GM12874 (cell line): Measurements from ENCODE around the gene RAI14.

Experiments used
- CTCF ChIP-seq: IDR thresholded peaks from 2 replicates; pipeline ENCODE4 v1.5.1; 2011; ENCODE audit warnings: low read depth, mild to moderate bottlenecking, control low read depth, low read length, moderate library complexity; ENCODE audit not compliant: insufficient read depth

Gene RAI14

DNA sequence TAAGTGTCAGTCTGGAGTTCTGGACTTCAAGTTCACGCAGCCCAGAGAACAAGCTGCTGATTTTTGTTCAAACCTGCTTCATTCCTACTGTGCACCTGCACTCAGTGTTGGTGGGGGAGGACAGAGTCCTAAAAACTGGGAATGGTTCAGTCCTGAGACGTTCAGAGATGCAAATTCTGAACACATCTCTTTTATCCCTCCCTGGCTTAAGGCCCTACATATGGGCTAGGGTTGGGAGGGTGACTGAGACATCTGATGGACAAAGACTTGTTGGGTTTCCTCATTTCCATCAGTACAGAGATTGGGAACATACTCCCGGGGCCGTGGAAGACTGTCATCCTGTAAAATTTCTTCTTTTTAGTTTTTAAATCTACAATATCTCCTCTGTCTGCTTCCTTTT lies 99.8 kb downstream of the RAI14 start:
- TF ChIP-seq CTCF = no peak

- no peak for TF ChIP-seq CTCF
These were observed 100.9 kb downstream of the RAI14 start for GRCh38 chr5:34756781-34757624.

GRCh38 chr5:34758514-34758913 lies 102.4 kb downstream of the RAI14 start:
- no peak for TF ChIP-seq CTCF

GRCh38 chr5:34765662-34766061 lies 109.5 kb downstream of the RAI14 start:
- no peak for TF ChIP-seq CTCF

DNA sequence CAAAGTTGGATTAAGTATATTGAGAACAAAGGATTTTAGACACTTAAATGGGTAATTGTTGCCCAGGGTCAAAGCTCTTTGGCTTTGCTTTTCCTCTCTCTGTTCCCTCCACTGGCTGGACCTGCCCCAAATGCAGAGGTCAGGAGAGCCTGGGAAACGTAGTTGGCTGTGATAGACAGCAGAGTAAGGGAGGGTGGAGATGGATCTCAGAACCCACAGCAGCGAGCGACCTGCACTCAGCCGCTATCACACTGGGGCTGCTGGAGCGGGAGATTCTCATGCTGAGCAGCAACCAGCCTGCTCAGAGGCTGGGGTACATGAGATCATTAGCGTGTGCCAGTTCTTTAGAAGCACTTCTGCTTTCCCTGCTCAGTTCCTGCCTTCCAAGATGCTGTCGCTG lies 111.1 kb downstream of the RAI14 start:
- TF ChIP-seq CTCF = no peak

GRCh38 chr5:34770486-34770885 lies 114.4 kb downstream of the RAI14 start:
- no peak for TF ChIP-seq CTCF

- no peak for TF ChIP-seq CTCF
These were observed 114.9 kb downstream of the RAI14 start for GRCh38 chr5:34771076-34771475.
